Endothelial cell of hepatic sinusoid (primary cell): ENCODE measurements around the gene TAX1BP1.

ENCODE experiments used
- in situ Hi-C: cut with HindIII; loops from 2 replicates; pipeline ENCODE4 v1.10.0; 2017; ENCODE audit warnings: low sequenced_read_pairs

TAX1BP1 gene

GRCh38 chr7:27739909-27740448 is at the start of gene TAX1BP1:
Gene TAX1BP1 (plus strand): TSS chr7:27740162. CDS start chr7:27748525, 8,363 bp downstream.
- in situ Hi-C loops, result loop anchor here (5.0 kb wide), 1 partner anchor 518 kb away; no protein-coding TSS in a partner anchor

DNA sequence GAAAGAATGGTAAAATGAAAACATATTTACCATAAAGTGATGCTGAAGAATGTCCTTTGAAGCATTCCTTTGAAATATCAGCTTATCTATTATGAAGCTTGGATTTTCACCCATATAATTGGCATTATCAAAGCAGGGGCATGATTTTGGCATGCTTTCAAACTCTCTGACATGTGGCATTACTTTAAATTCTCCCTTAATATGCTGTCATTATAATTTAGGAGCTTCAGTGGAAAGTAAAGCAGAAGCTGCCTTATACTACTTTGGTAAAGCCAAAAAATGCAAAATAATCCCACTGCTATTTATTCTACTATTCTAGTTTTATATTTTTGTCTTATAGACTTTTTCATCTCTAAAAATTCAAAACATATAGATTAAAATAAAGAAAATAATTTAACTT is 49.3 kb upstream of the TAX1BP1 start:
- in situ Hi-C loops, result no loop called here

GRCh38 chr7:27693794-27694193 is 46.2 kb upstream of the TAX1BP1 start:
- in situ Hi-C loops, result no loop called here

DNA sequence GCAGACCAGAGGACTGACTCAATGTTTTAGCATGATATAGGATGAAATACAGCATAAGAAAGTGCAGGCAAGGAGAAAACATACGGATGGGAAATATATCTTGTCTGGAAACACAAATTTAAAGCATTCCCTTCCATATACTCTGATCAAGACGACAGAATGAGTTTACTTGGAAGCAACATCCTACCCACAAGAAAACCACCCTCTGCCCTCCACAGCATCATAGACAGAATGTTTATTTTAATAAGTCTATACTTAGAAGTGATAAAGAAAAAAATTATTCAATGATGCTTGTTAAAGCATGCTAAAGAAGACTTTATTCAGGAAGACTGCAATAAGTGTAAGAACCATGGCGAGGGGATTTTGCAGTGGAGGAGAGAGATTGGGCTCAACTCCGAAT is 44.9 kb upstream of the TAX1BP1 start:
- in situ Hi-C loops, result no loop called here

DNA sequence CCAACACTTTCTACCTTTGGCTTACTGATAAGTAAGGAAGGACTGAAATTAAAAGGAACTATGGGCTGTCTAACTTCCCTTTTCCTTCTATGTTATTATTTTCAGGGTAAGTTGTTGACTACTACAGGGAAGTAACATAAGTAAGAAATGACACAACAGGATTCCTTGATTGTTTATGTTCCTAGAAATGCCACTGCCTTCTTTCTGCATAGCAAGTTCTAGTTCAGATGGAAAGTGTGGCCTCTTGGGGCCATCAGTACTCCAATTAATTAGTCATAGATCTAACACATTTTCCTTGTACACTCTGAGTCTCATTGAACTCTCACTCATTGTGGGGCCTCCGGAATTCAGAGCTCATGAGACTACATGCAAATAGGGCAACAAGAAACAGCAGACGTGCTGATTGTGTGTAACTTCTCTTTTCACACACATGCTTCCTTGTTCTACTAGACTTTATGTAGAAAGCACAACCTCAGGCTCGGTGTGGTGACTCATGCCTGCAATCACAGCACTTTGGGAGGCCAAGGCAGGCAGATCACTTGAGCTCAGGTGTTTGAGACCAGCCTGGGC is 42.0 kb upstream of the TAX1BP1 start:
- in situ Hi-C loops, result no loop called here

- in situ Hi-C loops, result no loop called here
Measured at GRCh38 chr7:27699751-27700150, 40.2 kb upstream of the TAX1BP1 start.

DNA sequence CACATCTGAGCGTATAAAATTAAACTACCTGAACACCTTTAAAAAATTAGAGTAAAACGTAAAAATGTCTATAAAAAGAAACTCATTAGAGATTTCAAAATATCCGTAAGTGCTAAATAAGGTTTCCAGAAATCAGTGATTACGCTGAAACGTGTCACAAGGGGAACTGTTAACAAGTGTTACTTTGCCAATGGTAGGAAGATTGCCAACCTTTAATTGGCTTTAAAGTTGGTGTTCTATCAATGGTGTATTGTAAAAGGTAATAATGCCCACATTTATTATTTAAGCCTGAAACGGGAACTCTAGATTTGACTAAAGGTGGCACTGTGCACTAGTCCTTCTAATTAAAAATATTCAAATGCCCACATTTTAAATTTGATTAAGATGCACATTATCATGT is 39.5 kb upstream of the TAX1BP1 start:
- in situ Hi-C loops, result no loop called here

DNA sequence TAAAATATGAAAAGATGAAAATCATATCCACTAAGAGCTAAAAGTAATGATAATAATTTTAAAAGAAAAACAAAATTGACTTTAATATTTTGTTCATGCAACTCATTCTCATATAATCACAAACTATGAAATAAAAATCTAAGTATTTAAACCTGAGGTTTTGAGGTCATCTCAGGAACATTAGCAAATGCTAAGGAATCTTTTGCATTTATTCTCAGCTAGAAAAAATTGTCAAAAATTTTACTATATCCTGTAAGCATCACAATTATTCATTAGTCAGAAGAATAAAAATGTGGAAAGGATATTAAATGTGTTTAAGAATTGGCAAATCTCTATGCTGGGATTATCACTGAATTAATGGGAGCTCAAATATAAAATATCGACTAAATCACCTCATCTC is 36.8 kb upstream of the TAX1BP1 start:
- in situ Hi-C loops, result no loop called here

GRCh38 chr7:27704422-27705199 is 35.4 kb upstream of the TAX1BP1 start:
- in situ Hi-C loops, result no loop called here

DNA sequence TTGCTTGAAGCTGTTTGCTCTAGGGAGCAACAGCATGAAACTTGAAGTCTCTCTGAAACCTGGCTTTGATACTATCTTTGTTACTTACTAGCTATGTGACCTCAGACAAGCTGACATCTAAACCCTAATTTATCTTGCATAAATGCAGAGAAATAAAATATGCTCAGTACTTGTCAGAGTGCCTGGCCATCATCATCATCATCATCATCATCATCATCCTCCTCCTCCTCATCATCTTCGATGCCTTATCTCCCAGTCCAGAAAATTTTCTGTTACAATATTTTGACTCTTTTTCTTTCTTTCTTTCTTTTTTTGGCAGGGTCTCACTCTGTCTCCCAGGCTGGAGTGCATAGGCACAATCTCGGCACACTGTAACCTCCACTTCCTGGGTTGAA is 34.8 kb upstream of the TAX1BP1 start:
- in situ Hi-C loops, result no loop called here

- in situ Hi-C loops, result no loop called here
Measured at GRCh38 chr7:27708485-27708884, 31.5 kb upstream of the TAX1BP1 start.

DNA sequence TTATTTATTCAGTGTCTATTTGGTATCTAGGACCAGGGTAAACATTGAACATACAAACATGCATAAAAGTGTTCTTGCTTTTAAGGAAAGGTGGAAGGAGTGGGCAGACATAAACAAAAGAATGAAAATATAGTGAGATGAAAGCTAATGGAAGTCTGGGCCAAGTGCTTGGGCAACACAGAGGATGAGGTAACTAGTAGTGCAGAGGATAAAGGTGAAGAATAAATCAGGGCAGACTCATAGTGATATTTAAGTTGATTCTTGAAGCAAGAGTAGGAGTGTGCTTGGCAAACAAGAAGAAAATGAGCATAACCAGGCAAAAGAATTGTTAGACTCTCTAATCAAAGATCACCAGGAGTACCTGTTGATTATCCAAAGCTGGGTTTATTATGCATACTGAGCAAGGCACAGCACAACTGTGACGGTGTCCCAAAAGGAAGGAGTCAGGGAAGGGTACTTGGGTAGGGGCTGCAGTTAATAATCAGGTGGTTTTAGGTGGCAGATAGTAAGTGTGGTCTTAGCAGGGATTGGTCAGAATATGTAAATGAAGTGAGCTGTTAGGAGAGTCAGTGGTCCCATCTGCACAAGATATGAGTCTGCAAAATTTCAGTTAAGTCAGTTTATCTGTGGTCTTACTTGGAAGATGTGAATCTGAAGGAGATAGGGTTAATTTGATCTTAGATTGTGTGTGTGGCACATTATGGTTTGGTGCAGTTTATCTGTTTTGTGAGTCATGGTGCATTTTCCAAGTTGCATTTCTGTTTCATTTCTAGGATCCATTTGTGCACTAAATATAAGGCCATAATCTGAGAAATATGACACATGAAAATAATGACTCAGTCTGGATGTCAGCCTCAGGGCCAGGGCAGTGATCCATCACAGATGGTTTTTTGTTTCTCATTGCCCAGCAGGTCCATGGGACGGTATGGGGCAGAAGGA is 30.6 kb upstream of the TAX1BP1 start:
- in situ Hi-C loops, result no loop called here

GRCh38 chr7:27712217-27712616 is 27.7 kb upstream of the TAX1BP1 start:
- in situ Hi-C loops, result no loop called here

DNA sequence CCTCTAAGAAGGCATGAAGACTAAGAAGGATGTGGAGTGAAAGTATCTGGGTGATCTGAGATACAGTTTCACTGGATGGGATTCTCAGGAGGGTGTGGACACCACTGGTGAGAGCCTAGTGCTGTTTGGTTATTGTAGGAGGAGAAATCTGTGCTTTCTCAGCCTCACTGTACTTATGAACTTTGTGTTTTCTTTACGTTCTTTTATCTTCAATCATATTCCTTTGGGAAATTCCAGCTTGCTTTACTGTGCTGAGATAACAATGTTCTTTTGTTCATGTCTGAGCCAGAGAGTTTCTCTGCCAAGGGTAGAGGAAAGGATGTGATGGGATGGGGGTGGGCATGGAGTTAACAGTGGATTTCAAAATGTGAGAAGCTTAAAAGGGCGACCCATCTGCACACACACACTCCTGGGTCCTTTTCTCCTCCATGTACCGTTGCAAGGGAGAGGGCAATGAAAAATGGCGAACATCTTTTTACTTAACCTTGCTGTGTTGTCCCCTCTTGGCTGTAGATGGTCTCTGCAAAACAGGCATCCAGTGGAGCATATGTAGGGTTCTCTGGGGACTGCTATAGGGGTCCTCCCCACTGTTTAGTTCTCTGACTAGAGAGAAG is 25.0 kb upstream of the TAX1BP1 start:
- in situ Hi-C loops, result no loop called here

DNA sequence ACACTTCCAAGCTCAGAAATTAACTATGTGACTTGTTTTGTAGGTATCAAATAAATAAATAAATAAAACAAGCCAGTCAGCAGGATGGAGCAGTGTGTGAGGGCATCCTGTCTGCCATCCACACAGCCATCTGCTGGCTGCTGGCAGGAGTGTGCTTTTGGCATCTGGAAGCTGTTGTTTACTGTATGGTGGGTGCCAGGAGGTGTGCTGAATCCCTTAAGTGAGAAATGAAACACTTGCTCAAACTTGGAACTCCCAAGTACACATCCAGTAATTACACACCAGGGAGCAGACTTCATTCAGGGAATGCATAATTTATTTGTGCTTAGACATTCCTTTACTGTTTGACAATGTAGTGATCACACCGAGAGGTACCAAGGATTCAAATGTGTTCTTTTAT is 16.9 kb upstream of the TAX1BP1 start:
- in situ Hi-C loops, result no loop called here

GRCh38 chr7:27727058-27727457 is 12.9 kb upstream of the TAX1BP1 start:
- in situ Hi-C loops, result no loop called here

GRCh38 chr7:27730112-27730511 is 9.8 kb upstream of the TAX1BP1 start:
- in situ Hi-C loops, result no loop called here

GRCh38 chr7:27734583-27734982 is 5.4 kb upstream of the TAX1BP1 start:
- in situ Hi-C loops, result no loop called here

DNA sequence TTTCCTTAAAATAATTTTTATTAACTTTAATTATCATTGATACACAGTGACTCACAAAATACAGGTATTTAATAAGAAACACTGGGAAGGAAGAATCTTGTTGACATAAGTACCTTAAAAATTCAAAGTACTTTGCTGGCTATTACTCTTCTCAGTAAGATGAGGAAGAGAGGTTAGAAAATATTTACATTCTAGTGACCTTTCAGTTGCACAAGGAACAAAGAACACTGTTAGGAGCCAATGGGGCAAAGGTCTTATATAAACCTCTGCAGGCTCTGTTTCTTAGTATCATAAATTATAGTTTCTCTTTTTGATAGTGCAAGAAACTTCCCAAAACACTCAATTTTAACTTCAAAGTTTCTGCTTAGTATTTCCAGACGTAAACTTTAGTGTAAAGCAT is 4.8 kb upstream of the TAX1BP1 start:
- in situ Hi-C loops, result no loop called here

DNA sequence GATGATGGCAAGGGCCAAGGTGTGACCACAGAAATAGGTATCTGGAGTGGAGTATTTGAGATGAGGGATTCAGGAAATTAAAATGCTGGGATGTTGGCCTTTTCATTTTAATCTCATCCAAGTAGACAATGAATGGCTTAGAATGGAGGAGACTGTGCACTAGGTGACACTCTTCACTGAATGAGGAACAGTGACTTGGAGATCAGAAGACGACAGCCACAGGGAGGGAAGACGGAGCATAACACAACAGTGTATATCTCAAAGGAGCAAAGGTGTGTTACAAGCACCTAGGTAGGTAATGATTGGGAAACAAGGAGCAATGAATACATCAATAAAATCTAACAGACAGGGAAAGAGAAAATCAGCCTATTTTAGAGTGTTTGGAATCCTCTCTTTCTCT is 4.1 kb upstream of the TAX1BP1 start:
- in situ Hi-C loops, result no loop called here

DNA sequence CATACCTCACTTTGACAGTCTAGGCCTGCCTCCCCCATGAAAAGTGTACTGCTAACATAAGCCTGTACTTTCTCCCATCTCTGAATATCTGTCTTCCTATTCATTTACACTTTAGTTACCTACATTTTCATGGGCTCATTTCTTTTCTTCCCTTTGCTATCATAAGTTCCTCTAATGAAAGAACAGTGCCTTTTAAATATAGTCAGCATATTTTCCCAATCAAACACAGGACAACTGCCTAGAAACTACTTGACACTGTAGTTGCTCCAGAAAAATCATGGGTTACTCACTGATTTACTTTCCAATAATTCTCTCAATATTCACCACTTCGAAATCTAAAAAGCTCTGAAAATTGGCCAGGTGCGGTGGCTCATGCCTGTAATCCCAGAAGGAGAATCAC is 2.8 kb upstream of the TAX1BP1 start:
- in situ Hi-C loops, result no loop called here
